ENCODE measurements around the gene CALHM5.

The CALHM5 gene

GRCh38 chr6:116553451-116553850 lies 42.0 kb downstream of the CALHM5 start, which contains the start of gene CALHM4:
TSS of gene CALHM4 (plus strand) at chr6:116553751. CDS start at chr6:116553794, 43 bp downstream.
- peaks cover 14% of the 10 kb centered on the region for H3K27me3 Mint-ChIP-seq
- H3K4me3 Mint-ChIP-seq: no peak within 1 kb of the TSS
- H3K36me3 Mint-ChIP-seq (ENCODE audit: low read depth): no peaks in the 10 kb centered on the region
- no peaks in the 10 kb centered on the region for H3K4me1 Mint-ChIP-seq (ENCODE audit: low read depth)
- no peak within 1 kb of the TSS for H3K27ac Mint-ChIP-seq
- H3K9me3 Mint-ChIP-seq: no peaks in the 10 kb centered on the region

GRCh38 chr6:116556065-116556464 lies 44.6 kb downstream of the CALHM5 start:
- Mint-ChIP-seq H3K27ac (no peak overlapping the region), H3K4me3 (no peak overlapping the region), H3K36me3 (ENCODE audit: low read depth) (no peaks in the 10 kb centered on the region), H3K4me1 (ENCODE audit: low read depth) (no peaks in the 10 kb centered on the region), H3K27me3 (peaks cover 9% of the 10 kb centered on the region), H3K9me3 (no peaks in the 10 kb centered on the region)

- Mint-ChIP-seq H3K4me3 (no peak overlapping the region), H3K36me3 (ENCODE audit: low read depth) (no peaks in the 10 kb centered on the region), H3K27me3 (peaks cover 7% of the 10 kb centered on the region), H3K9me3 (no peaks in the 10 kb centered on the region), H3K4me1 (ENCODE audit: low read depth) (no peaks in the 10 kb centered on the region), H3K27ac (no peak overlapping the region)
Measured at GRCh38 chr6:116556814-116557415, 45.5 kb downstream of the CALHM5 start.

GRCh38 chr6:116557893-116558292 lies 46.5 kb downstream of the CALHM5 start:
- no peaks in the 10 kb centered on the region for H3K9me3 Mint-ChIP-seq
- H3K27ac Mint-ChIP-seq: no peak overlapping the region
- no peak overlapping the region for H3K4me3 Mint-ChIP-seq
- H3K36me3 Mint-ChIP-seq (ENCODE audit: low read depth): no peaks in the 10 kb centered on the region
- peaks cover 4% of the 10 kb centered on the region for H3K27me3 Mint-ChIP-seq
- no peaks in the 10 kb centered on the region for H3K4me1 Mint-ChIP-seq (ENCODE audit: low read depth)

GRCh38 chr6:116560130-116560529 lies 48.7 kb downstream of the CALHM5 start:
- H3K36me3 Mint-ChIP-seq (ENCODE audit: low read depth): no peaks in the 10 kb centered on the region
- no peak overlapping the region for H3K4me3 Mint-ChIP-seq
- H3K27me3 Mint-ChIP-seq: peaks cover 7% of the 10 kb centered on the region
- H3K27ac Mint-ChIP-seq: no peak overlapping the region
- no peaks in the 10 kb centered on the region for H3K9me3 Mint-ChIP-seq
- H3K4me1 Mint-ChIP-seq (ENCODE audit: low read depth): peaks cover 6% of the 10 kb centered on the region

GRCh38 chr6:116561377-116562018 lies 50.1 kb downstream of the CALHM5 start:
- no peak overlapping the region for H3K4me3 Mint-ChIP-seq
- H3K9me3 Mint-ChIP-seq: no peaks in the 10 kb centered on the region
- no peaks in the 10 kb centered on the region for H3K36me3 Mint-ChIP-seq (ENCODE audit: low read depth)
- H3K27me3 Mint-ChIP-seq: peaks cover 7% of the 10 kb centered on the region
- no peak overlapping the region for H3K27ac Mint-ChIP-seq
- H3K4me1 Mint-ChIP-seq (ENCODE audit: low read depth): peaks cover 6% of the 10 kb centered on the region

- no peak overlapping the region for H3K27ac Mint-ChIP-seq
- no peak overlapping the region for H3K4me3 Mint-ChIP-seq
- H3K27me3 Mint-ChIP-seq: peaks cover 7% of the 10 kb centered on the region
- H3K4me1 Mint-ChIP-seq (ENCODE audit: low read depth): peaks cover 6% of the 10 kb centered on the region
- H3K36me3 Mint-ChIP-seq (ENCODE audit: low read depth): no peaks in the 10 kb centered on the region
- no peaks in the 10 kb centered on the region for H3K9me3 Mint-ChIP-seq
Measured at GRCh38 chr6:116562019-116562403, 50.6 kb downstream of the CALHM5 start.

GRCh38 chr6:116562614-116563013 lies 51.2 kb downstream of the CALHM5 start:
- H3K27ac Mint-ChIP-seq: no peak overlapping the region
- peaks cover 6% of the 10 kb centered on the region for H3K4me1 Mint-ChIP-seq (ENCODE audit: low read depth)
- peaks cover 7% of the 10 kb centered on the region for H3K27me3 Mint-ChIP-seq
- H3K4me3 Mint-ChIP-seq: no peak overlapping the region
- no peaks in the 10 kb centered on the region for H3K36me3 Mint-ChIP-seq (ENCODE audit: low read depth)
- H3K9me3 Mint-ChIP-seq: no peaks in the 10 kb centered on the region

GRCh38 chr6:116563830-116564229 lies 52.4 kb downstream of the CALHM5 start:
- no peaks in the 10 kb centered on the region for H3K9me3 Mint-ChIP-seq
- no peak overlapping the region for H3K27ac Mint-ChIP-seq
- H3K4me3 Mint-ChIP-seq: no peak overlapping the region
- H3K27me3 Mint-ChIP-seq: peaks cover 7% of the 10 kb centered on the region
- H3K36me3 Mint-ChIP-seq (ENCODE audit: low read depth): no peaks in the 10 kb centered on the region
- H3K4me1 Mint-ChIP-seq (ENCODE audit: low read depth): peaks cover 14% of the 10 kb centered on the region

- no peak overlapping the region for H3K27ac Mint-ChIP-seq
- no peaks in the 10 kb centered on the region for H3K9me3 Mint-ChIP-seq
- H3K36me3 Mint-ChIP-seq (ENCODE audit: low read depth): no peaks in the 10 kb centered on the region
- no peak overlapping the region for H3K4me3 Mint-ChIP-seq
- H3K27me3 Mint-ChIP-seq: peaks cover 7% of the 10 kb centered on the region
- H3K4me1 Mint-ChIP-seq (ENCODE audit: low read depth): peaks cover 19% of the 10 kb centered on the region
Measured at GRCh38 chr6:116564311-116564710, 52.9 kb downstream of the CALHM5 start.

GRCh38 chr6:116564921-116565872 lies 53.8 kb downstream of the CALHM5 start:
- peak overlapping the region; percentile 21 for H3K4me3 Mint-ChIP-seq
- no peaks in the 10 kb centered on the region for H3K9me3 Mint-ChIP-seq
- peaks cover 7% of the 10 kb centered on the region for H3K27me3 Mint-ChIP-seq
- H3K4me1 Mint-ChIP-seq (ENCODE audit: low read depth): peaks cover 26% of the 10 kb centered on the region
- no peak overlapping the region for H3K27ac Mint-ChIP-seq
- H3K36me3 Mint-ChIP-seq (ENCODE audit: low read depth): no peaks in the 10 kb centered on the region

- H3K27ac Mint-ChIP-seq: no peak overlapping the region
- H3K9me3 Mint-ChIP-seq: no peaks in the 10 kb centered on the region
- no peaks in the 10 kb centered on the region for H3K36me3 Mint-ChIP-seq (ENCODE audit: low read depth)
- H3K27me3 Mint-ChIP-seq: peaks cover 7% of the 10 kb centered on the region
- H3K4me3 Mint-ChIP-seq: no peak overlapping the region
- peaks cover 38% of the 10 kb centered on the region for H3K4me1 Mint-ChIP-seq (ENCODE audit: low read depth)
Measured at GRCh38 chr6:116568111-116568510, 56.7 kb downstream of the CALHM5 start.

GRCh38 chr6:116568821-116569755 lies 57.6 kb downstream of the CALHM5 start:
- Mint-ChIP-seq H3K27ac (no peak overlapping the region), H3K4me3 (peak overlapping the region; percentile 100), H3K9me3 (no peaks in the 10 kb centered on the region)

More at GRCh38 chr6:116568821-116569755, 57.6 kb downstream of the CALHM5 start:
- Mint-ChIP-seq H3K36me3 (ENCODE audit: low read depth) (peaks cover 8% of the 10 kb centered on the region), H3K27me3 (peaks cover 4% of the 10 kb centered on the region), H3K4me1 (ENCODE audit: low read depth) (peaks cover 48% of the 10 kb centered on the region)

Data from stimulated activated naive CD8-positive, alpha-beta T cell treated with anti-CD3 and anti-CD28 coated beads, Interleukin-15, Interleukin-2, amounts not matched to agents 100 ng/mL and 50 ng/mL, for 24 hours (primary cell).